K562 (cell line): ENCODE results near the gene SV2C. TPM values are rescaled to one million over a fixed set of nuclear protein-coding genes. Genes with fewer than 3 reads are reported as not detected.

Source experiments
- ARID1B ChIP-seq: fragments of 450-650 bp; IDR thresholded peaks from 2 replicates; pipeline ENCODE4 v1.6.1; 2016; ENCODE audit warnings: antibody characterized with exemption, mild to moderate bottlenecking, inconsistent platforms
- CBX5 ChIP-seq: IDR thresholded peaks from 2 replicates; pipeline ENCODE4 v1.6.1; 2014; ENCODE audit warnings: low read depth, borderline replicate concordance
- DDX20 ChIP-seq: fragments of 450-650 bp; IDR thresholded peaks from 2 replicates; pipeline ENCODE4 v1.6.1; 2016; ENCODE audit warnings: missing genetic modification characterization, low read depth, mild to moderate bottlenecking, missing compliant biosample characterization, moderate library complexity
- EHMT2 ChIP-seq: fragments of 450-650 bp; IDR thresholded peaks from 2 replicates; pipeline ENCODE4 v1.6.1; 2018; ENCODE audit warnings: antibody characterized with exemption
- EP300 ChIP-seq: IDR thresholded peaks from 2 replicates; pipeline ENCODE4 v1.6.1; 2012; ENCODE audit warnings: low read length, improper control_type of control experiment
- ETS1 ChIP-seq: conservative IDR thresholded peaks from 2 replicates; pipeline ENCODE4 v1.6.1; 2011; ENCODE audit warnings: low read depth, mild to moderate bottlenecking, low read length; ENCODE audit not compliant: control insufficient read depth
- HNRNPUL1 ChIP-seq: fragments of 200-400 bp; formaldehyde crosslinking; IDR thresholded peaks from 2 replicates; pipeline ENCODE4 v1.6.1; 2017; ENCODE audit warnings: low read length
- MTA1 ChIP-seq: fragments of 450-650 bp; IDR thresholded peaks from 2 replicates; pipeline ENCODE4 v1.6.1; 2017; ENCODE audit warnings: borderline replicate concordance
- MTA2 ChIP-seq: fragments of 450-650 bp; IDR thresholded peaks from 2 replicates; pipeline ENCODE4 v1.6.1; 2016; ENCODE audit warnings: low read depth
- MYBL2 ChIP-seq, 2 experiments: fragments of 450-650 bp in 1 of 2; sonication (generic) in 1 of 2; formaldehyde crosslinking in 1 of 2; IDR thresholded peaks; 2 replicates each; pipeline versions ENCODE4 v1.6.1 to v1.8.1; 2017 to 2022; ENCODE audit warnings: borderline replicate concordance in 1 of 2, inconsistent platforms in 1 of 2, low read depth in 1 of 2, mild to moderate bottlenecking in 1 of 2, missing genetic modification reagents in 1 of 2, moderate library complexity in 1 of 2
- NCOA2 ChIP-seq, 2 experiments: fragments of 450-650 bp; IDR thresholded peaks; 2 replicates each; pipeline ENCODE4 v1.6.1; 2018; ENCODE audit warnings: mild to moderate bottlenecking in 2 of 2, moderate library complexity in 1 of 2; ENCODE audit not compliant: partially characterized antibody in 2 of 2
- NELFE ChIP-seq: IDR thresholded peaks from 2 replicates; pipeline ENCODE4 v1.6.1; 2011; ENCODE audit warnings: mild to moderate bottlenecking; ENCODE audit not compliant: insufficient read depth, insufficient read length
- NFXL1 ChIP-seq: fragments of 450-650 bp; formaldehyde crosslinking; IDR thresholded peaks from 2 replicates; pipeline ENCODE4 v1.4.0; 2021; ENCODE audit warnings: mild to moderate bottlenecking
- NONO ChIP-seq, 2 experiments: fragments of 200-400 bp in 1 of 2; fragments of 450-650 bp in 1 of 2; formaldehyde crosslinking in 1 of 2; IDR thresholded peaks; 2 replicates each; pipeline ENCODE4 v1.6.1; 2017; ENCODE audit warnings: low read depth in 2 of 2, mild to moderate bottlenecking in 2 of 2, moderate library complexity in 2 of 2, low read length in 1 of 2
- SIX5 ChIP-seq, 2 experiments: IDR thresholded peaks; 2 replicates each; pipeline ENCODE4 v1.6.1; 2011; ENCODE audit warnings: low read length in 2 of 2, borderline replicate concordance in 1 of 2, low read depth in 1 of 2, mild to moderate bottlenecking in 1 of 2, moderate library complexity in 1 of 2; ENCODE audit not compliant: insufficient read depth in 1 of 2
- SMARCB1 ChIP-seq: IDR thresholded peaks from 2 replicates; pipeline ENCODE4 v1.6.1; 2011; ENCODE audit warnings: improper control_type of control experiment, low read depth; ENCODE audit not compliant: insufficient read length
- STAT5A ChIP-seq: IDR thresholded peaks from 2 replicates; pipeline ENCODE4 v1.6.1; 2012; ENCODE audit warnings: low read length, inconsistent platforms, borderline replicate concordance
- TEAD1 ChIP-seq, 2 experiments: fragments of 450-650 bp in 1 of 2; sonication (generic) in 1 of 2; formaldehyde crosslinking; IDR thresholded peaks; 2 replicates each; pipeline versions ENCODE4 v1.4.0 to v1.8.0; 2020 to 2022; ENCODE audit warnings: mild to moderate bottlenecking in 2 of 2, missing genetic modification reagents in 1 of 2
- THRAP3 ChIP-seq: fragments of 450-650 bp; IDR thresholded peaks from 2 replicates; pipeline ENCODE4 v1.6.1; 2016; ENCODE audit warnings: mild to moderate bottlenecking, inconsistent platforms, borderline replicate concordance
- ZBTB8A ChIP-seq: fragments of 450-650 bp; IDR thresholded peaks from 2 replicates; pipeline ENCODE4 v1.6.1; 2018; ENCODE audit warnings: mild to moderate bottlenecking, moderate library complexity; ENCODE audit not compliant: partially characterized antibody
- ZKSCAN3 ChIP-seq: fragments of 250-450 bp; sonication (Bioruptor Pico); IDR thresholded peaks from 2 replicates; pipeline ENCODE4 v1.4.0; 2020
- ZNF311 ChIP-seq: fragments of 250-450 bp; sonication (Bioruptor Pico); IDR thresholded peaks from 2 replicates; pipeline ENCODE4 v1.4.0; 2020; ENCODE audit warnings: mild to moderate bottlenecking, moderate library complexity
- ZNF512 ChIP-seq: IDR thresholded peaks from 2 replicates; pipeline ENCODE4 v1.6.1; 2016; ENCODE audit warnings: missing genetic modification characterization, missing compliant biosample characterization
- ZNF561 ChIP-seq: fragments of 450-650 bp; formaldehyde crosslinking; conservative IDR thresholded peaks from 2 replicates; pipeline ENCODE4 v1.4.0; 2020; ENCODE audit warnings: mild to moderate bottlenecking, moderate library complexity
- ZNF644 ChIP-seq: fragments of 200-800 bp; sonication (Bioruptor generic); IDR thresholded peaks from 2 replicates; pipeline ENCODE4 v1.6.1; 2016; ENCODE audit warnings: low read depth, missing genetic modification characterization, missing compliant biosample characterization
- polyA plus RNA-seq, 8 experiments: library from polyadenylated mRNA; depleted of rRNA in 4 of 8; stranded (reverse) in 5 of 8; unstranded in 3 of 8; fragments of >200 nt; fragmentation: Nextera tagmentation in 2 of 8; fragmentation: Illumina TruSeq in 1 of 8; extraction: Ambion mirVana in 2 of 8; extraction: Trizol in 1 of 8; gene quantifications; 2 replicates each; pipeline versions ENCODE4 v1.2.1 to v1.2.3, GENCODE V29; 2011 to 2014; ENCODE audit warnings: inconsistent platforms in 1 of 8, missing spikeins in 1 of 8
- total RNA-seq, 7 experiments: library from RNA; depleted of rRNA in 6 of 7; stranded (reverse); fragments of >200 nt in 6 of 7; fragmentation: Illumina TruSeq in 2 of 7; extraction: Trizol in 2 of 7; gene quantifications; 2 replicates each; pipeline versions ENCODE4 v1.2.1 to v1.2.3, GENCODE V29; 2011 to 2021; ENCODE audit warnings: low replicate concordance in 1 of 7
- TF ChIP-seq, protein P1 (sequence below): fragments of 450-650 bp; formaldehyde crosslinking; IDR thresholded peaks from 2 replicates; pipeline ENCODE4 v1.4.0; 2020; ENCODE audit warnings: mild to moderate bottlenecking, moderate library complexity

The SV2C gene
- total and polyA plus RNA-seq, 9 of the 15 experiments (the other 6 are each of a cell fraction or from before 2014, with no cell fraction given): 0.05 TPM; not detected in 8

- TF ChIP-seq SIX5 (IDR thresholded peaks at IDR 0.05; ENCODE audit: borderline replicate concordance in 1 of 2, insufficient read depth in 1 of 2, low read depth in 1 of 2, low read length in 2 of 2): no peak
- no peak for TF ChIP-seq MYBL2 (IDR thresholded peaks at IDR 0.05; ENCODE audit: low read depth)
- TF ChIP-seq MYBL2 (CRISPR knock-in tag; IDR thresholded peaks at IDR 0.05; ENCODE audit: borderline replicate concordance): no peak
- peak; percentile 94 for TF ChIP-seq ARID1B
- no peak for TF ChIP-seq THRAP3
- no peak for TF ChIP-seq ZNF311
- no peak for TF ChIP-seq NELFE
- no peak for TF ChIP-seq TEAD1 (CRISPR knock-in tag; IDR thresholded peaks at IDR 0.05)
- no peak for TF ChIP-seq HNRNPUL1
- peak; percentile 73 for TF ChIP-seq ETS1
- no peak for TF ChIP-seq NFXL1 (CRISPR knock-in tag)
- TF ChIP-seq, protein P1, sequence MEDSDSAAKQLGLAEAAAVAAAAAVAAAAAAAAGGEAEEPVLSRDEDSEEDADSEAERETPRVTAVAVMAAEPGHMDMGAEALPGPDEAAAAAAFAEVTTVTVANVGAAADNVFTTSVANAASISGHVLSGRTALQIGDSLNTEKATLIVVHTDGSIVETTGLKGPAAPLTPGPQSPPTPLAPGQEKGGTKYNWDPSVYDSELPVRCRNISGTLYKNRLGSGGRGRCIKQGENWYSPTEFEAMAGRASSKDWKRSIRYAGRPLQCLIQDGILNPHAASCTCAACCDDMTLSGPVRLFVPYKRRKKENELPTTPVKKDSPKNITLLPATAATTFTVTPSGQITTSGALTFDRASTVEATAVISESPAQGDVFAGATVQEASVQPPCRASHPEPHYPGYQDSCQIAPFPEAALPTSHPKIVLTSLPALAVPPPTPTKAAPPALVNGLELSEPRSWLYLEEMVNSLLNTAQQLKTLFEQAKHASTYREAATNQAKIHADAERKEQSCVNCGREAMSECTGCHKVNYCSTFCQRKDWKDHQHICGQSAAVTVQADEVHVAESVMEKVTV (CRISPR knock-in tag): no peak
- no peak for TF ChIP-seq CBX5
- TF ChIP-seq ZNF561: no peak
- TF ChIP-seq STAT5A: peak; percentile 69; the same call in 1 of the 2 replicates
- TF ChIP-seq NONO (IDR thresholded peaks at IDR 0.05; ENCODE audit: low read depth in 2 of 2, low read length in 1 of 2): 0 out of 4 replicates have a peak, but pooled peaks of 1 of the 2 experiments have one; percentile 33
- no peak for TF ChIP-seq NCOA2 (IDR thresholded peaks at IDR 0.05; ENCODE audit: partially characterized antibody in 2 of 2)
- TF ChIP-seq MTA1: 0 out of 2 replicates have a peak, but pooled peaks have one; percentile 53
- no peak for TF ChIP-seq DDX20
- no peak for TF ChIP-seq SMARCB1
- TF ChIP-seq ZNF644 (tag): no peak
- peak; percentile 80 for TF ChIP-seq MTA2
- TF ChIP-seq ZBTB8A: no peak
- no peak for TF ChIP-seq ZNF512 (tag)
- no peak for TF ChIP-seq ZKSCAN3
- peak; percentile 79 for TF ChIP-seq EP300
- no peak for TF ChIP-seq EHMT2
Measured at GRCh38 chr5:76175821-76176403, 92.7 kb downstream of the SV2C start (continued).
